Ureter (tissue), 1 donor: ENCODE measurements around the gene EPN3. TPM values are rescaled to one million over a fixed set of nuclear protein-coding genes. Genes with fewer than 3 reads are reported as not detected.

ENCODE experiments used
- DNase-seq: peaks from one replicate; pipeline ENCODE4 v3.0.0-alpha.2; 2020; ENCODE audit warnings: low spot score
- total RNA-seq: library from RNA; stranded (reverse); gene quantifications from one replicate; pipeline ENCODE4 v1.2.4, GENCODE V29; 2023
- donor health status: DM: yes; HTN: yes; CAD: no.

EPN3 gene
- total RNA-seq, 1 donor from 2014 or later, result 70.5 TPM

- DNase-seq, result no peak
Observed at GRCh38 chr17:50548831-50549230, 16.3 kb downstream of the EPN3 start.

GRCh38 chr17:50549256-50549941 lies 16.9 kb downstream of the EPN3 start:
- DNase-seq, result no peak

- DNase-seq, result no peak
Observed at GRCh38 chr17:50549969-50550368, 17.4 kb downstream of the EPN3 start.

GRCh38 chr17:50550661-50551432 lies 18.3 kb downstream of the EPN3 start:
- peak; percentile 83 for DNase-seq

- no peak for DNase-seq
Observed at GRCh38 chr17:50551433-50551815, 18.9 kb downstream of the EPN3 start.

- DNase-seq, result no peak
Observed at GRCh38 chr17:50551884-50552283, 19.3 kb downstream of the EPN3 start.

- DNase-seq, result no peak
Observed at GRCh38 chr17:50554201-50554600, 21.7 kb downstream of the EPN3 start.

- no peak for DNase-seq
Observed at GRCh38 chr17:50556803-50557202, 24.3 kb downstream of the EPN3 start.

- no peak for DNase-seq
Observed at GRCh38 chr17:50557630-50558029, 25.1 kb downstream of the EPN3 start.

- no peak for DNase-seq
Observed at GRCh38 chr17:50558091-50558490, 25.6 kb downstream of the EPN3 start.

GRCh38 chr17:50558581-50558940 lies 26.0 kb downstream of the EPN3 start:
- DNase-seq, result no peak

- no peak for DNase-seq
Observed at GRCh38 chr17:50558941-50559614, 26.5 kb downstream of the EPN3 start.

- DNase-seq, result no peak
Observed at GRCh38 chr17:50559674-50560184, 27.2 kb downstream of the EPN3 start.

- peak; percentile 91 for DNase-seq
Observed at GRCh38 chr17:50560185-50560824, 27.8 kb downstream of the EPN3 start, which contains the start of gene CACNA1G. CACNA1G (plus strand) TSS chr17:50560715; CDS start chr17:50561460, 745 bp downstream.

- no peak for DNase-seq
Observed at GRCh38 chr17:50560931-50561745, 28.6 kb downstream of the EPN3 start.

GRCh38 chr17:50561746-50562141 lies 29.2 kb downstream of the EPN3 start:
- DNase-seq, result no peak

GRCh38 chr17:50562242-50563091 lies 29.9 kb downstream of the EPN3 start:
- no peak for DNase-seq

GRCh38 chr17:50563092-50563511 lies 30.6 kb downstream of the EPN3 start:
- DNase-seq, result no peak

GRCh38 chr17:50564916-50565315 lies 32.4 kb downstream of the EPN3 start:
- no peak for DNase-seq
